ENCODE data around the gene RPL14. TPM values are rescaled to one million over a fixed set of nuclear protein-coding genes. Genes with fewer than 3 reads are reported as not detected.
A peak's percentile ranks its signal among the peaks of the same experiment; 100 is the strongest.

Gene RPL14
- total RNA-seq, 2 experiments from 2014 or later, result 3,410 to 3,594 TPM

DNA sequence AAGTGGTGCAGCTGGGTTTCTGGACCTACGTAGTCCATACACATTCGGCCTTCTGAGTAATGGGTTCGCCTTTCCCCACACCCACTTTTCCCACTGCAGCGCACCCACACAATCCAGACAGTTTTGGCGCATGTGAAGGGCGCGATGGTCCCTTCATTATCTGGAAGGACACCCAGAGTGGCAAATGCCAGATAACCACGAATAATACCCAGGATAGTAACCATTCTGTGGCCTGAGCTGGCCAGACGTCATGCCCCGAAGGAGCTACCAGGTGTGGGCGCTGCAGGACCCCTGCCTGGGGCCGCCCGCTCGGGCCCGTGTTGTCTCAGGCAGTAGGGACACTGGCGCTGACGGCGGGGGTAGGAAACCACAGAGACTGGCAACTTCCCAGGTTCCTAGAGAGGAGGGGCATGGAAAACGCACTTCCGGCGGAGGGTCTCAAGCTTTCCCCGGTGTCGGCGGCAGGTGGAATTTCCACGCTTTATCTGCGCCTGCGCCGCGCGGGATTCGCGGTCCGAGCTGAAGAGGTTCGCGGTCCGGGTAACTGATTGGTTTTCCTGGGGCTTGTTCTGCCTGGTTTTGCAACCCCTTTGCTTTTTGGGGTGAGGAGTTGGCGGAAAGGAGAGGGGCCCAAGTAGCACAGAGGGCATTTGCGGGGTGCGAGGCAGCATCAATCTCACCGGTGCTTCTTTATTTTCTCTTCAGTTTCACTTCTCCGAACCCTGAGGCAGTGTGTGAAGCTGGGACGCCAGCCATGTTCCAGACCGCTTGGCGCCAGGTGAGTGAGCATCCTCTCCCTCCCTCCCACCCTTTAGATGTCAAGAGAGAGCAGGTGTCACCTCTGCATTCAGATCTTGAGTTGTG lies 48.7 kb downstream of the RPL14 start, which contains the start of gene ZNF620:
Gene ZNF620 (plus strand): TSS at position 441 of the 864 bp plus-strand sequence. CDS start 314 bp downstream, at position 755.
- H3K4me3 Mint-ChIP-seq, result peak within 1 kb of the TSS; percentile 91
- peaks cover 17% of the 10 kb centered on the region for H3K4me1 Mint-ChIP-seq (ENCODE audit: low read depth)
- intact Hi-C loops (cut with micrococcal nuclease), result no loop called here
- POLR2A ChIA-PET, result interaction anchor here (0.6 to 1.7 kb wide), 5 partner anchors 19 to 506 kb away, joined by 3 to 11 read pairs (median 5); partner anchors contain the start of gene ZNF621
- TF ChIP-seq, protein P1, sequence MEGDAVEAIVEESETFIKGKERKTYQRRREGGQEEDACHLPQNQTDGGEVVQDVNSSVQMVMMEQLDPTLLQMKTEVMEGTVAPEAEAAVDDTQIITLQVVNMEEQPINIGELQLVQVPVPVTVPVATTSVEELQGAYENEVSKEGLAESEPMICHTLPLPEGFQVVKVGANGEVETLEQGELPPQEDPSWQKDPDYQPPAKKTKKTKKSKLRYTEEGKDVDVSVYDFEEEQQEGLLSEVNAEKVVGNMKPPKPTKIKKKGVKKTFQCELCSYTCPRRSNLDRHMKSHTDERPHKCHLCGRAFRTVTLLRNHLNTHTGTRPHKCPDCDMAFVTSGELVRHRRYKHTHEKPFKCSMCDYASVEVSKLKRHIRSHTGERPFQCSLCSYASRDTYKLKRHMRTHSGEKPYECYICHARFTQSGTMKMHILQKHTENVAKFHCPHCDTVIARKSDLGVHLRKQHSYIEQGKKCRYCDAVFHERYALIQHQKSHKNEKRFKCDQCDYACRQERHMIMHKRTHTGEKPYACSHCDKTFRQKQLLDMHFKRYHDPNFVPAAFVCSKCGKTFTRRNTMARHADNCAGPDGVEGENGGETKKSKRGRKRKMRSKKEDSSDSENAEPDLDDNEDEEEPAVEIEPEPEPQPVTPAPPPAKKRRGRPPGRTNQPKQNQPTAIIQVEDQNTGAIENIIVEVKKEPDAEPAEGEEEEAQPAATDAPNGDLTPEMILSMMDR (IDR thresholded peaks at IDR 0.05), result no peak
- peaks cover 4% of the 10 kb centered on the region for H3K36me3 Mint-ChIP-seq (ENCODE audit: low read depth)
- H3K27me3 Mint-ChIP-seq, result no peaks in the 10 kb centered on the region
- peak; percentile 53 for DNase-seq
- peak; percentile 79 for ATAC-seq
- peak within 1 kb of the TSS; percentile 90 for H3K27ac Mint-ChIP-seq
- H3K9me3 Mint-ChIP-seq, result no peaks in the 10 kb centered on the region
- CTCF ChIA-PET, result interaction anchor here (0.6 to 1.9 kb wide), 8 partner anchors 12 to 185 kb away, joined by 3 to 8 read pairs (median 4); partner anchors contain the start of gene ZNF621

DNA sequence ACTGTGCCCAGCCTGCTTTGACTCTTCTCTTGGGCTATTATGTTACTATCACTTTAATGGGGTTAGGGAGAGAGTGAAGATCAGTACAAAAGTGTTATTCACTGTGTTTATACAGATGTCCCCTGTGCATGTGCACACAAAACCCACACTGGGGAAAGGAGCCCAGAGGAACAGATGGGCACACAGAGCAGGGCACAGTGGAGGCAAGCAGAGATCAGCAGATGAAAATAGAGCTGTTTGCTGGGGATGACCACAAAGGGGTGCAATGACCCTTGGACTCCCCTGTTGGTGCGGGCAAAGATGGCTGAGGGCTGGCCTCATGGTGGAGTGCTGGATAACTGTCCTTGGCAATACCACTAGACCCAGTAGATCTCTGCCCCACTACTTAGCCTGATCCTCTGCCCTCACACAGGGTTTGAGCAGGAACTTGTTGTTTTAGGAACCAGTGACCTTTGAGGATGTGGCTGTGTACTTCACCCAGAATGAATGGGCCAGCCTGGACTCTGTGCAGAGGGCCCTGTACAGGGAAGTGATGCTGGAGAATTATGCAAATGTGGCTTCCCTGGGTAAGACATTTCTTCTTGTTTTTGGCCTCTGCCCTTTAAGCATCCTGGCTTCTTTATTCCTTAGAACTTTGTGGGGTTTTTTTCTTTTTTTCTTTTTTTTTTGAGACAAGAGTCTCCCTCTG lies 54.0 kb downstream of the RPL14 start:
- POLR2A ChIA-PET, result no interaction called here
- intact Hi-C loops (cut with micrococcal nuclease), result no loop called here
- H3K4me1 Mint-ChIP-seq (ENCODE audit: low read depth), result peaks cover 4% of the 10 kb centered on the region
- DNase-seq, result no peak
- H3K36me3 Mint-ChIP-seq (ENCODE audit: low read depth), result peaks cover 12% of the 10 kb centered on the region
- TF ChIP-seq, protein P1 (IDR thresholded peaks at IDR 0.05), result no peak
- H3K27me3 Mint-ChIP-seq, result no peaks in the 10 kb centered on the region
- H3K9me3 Mint-ChIP-seq, result no peaks in the 10 kb centered on the region
- no peak overlapping the region for H3K4me3 Mint-ChIP-seq
- ATAC-seq, result no peak
- H3K27ac Mint-ChIP-seq, result no peak overlapping the region
- CTCF ChIA-PET, result no interaction called here

DNA sequence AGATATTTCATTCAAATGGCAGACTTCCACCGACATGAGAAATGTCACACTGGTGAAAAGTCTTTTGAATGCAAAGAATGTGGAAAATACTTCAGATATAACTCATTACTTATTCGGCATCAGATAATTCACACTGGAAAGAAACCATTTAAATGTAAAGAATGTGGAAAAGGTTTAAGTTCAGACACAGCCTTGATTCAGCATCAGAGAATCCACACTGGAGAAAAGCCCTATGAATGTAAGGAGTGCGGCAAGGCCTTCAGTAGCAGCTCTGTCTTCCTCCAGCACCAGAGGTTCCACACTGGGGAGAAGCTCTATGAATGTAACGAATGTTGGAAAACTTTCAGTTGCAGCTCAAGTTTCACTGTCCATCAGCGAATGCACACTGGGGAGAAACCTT lies 59.1 kb downstream of the RPL14 start:
- ChIA-PET POLR2A (no interaction called here), CTCF (no interaction called here)
- DNase-seq, result no peak
- Mint-ChIP-seq H3K27ac (no peak overlapping the region), H3K36me3 (ENCODE audit: low read depth) (peaks cover 11% of the 10 kb centered on the region), H3K9me3 (no peaks in the 10 kb centered on the region), H3K27me3 (no peaks in the 10 kb centered on the region), H3K4me3 (no peak overlapping the region), H3K4me1 (ENCODE audit: low read depth) (no peaks in the 10 kb centered on the region)
- intact Hi-C loops (cut with micrococcal nuclease), result no loop called here
- TF ChIP-seq, protein P1 (IDR thresholded peaks at IDR 0.05), result no peak
- no peak for ATAC-seq

DNA sequence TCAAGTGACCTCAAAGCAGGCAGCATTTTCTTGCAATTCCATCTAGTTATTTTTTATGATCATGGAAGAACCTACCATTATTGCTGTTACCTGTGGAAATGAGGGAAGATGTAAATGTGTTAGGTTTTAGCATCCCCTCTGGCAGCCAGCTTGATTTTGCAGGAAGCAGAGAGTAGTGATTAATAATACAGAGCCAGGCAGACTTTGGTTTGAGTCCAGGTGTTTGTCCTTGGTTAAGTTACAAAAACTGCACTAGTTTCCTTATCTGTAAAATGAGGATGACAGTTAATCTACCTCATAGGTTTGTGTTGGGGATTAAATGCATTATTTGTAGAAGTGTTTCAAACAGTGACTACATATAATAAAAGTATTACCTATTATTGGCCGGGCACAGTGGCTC lies 60.9 kb downstream of the RPL14 start:
- Mint-ChIP-seq H3K27ac (no peak overlapping the region), H3K4me1 (ENCODE audit: low read depth) (no peaks in the 10 kb centered on the region), H3K9me3 (no peaks in the 10 kb centered on the region), H3K36me3 (ENCODE audit: low read depth) (peaks cover 11% of the 10 kb centered on the region), H3K27me3 (no peaks in the 10 kb centered on the region), H3K4me3 (no peak overlapping the region)
- DNase-seq (no peak), ATAC-seq (no peak)
- ChIA-PET CTCF (interaction anchor here (1.3 kb wide), 1 partner anchor 10 kb away, joined by 5 read pairs; no protein-coding TSS in a partner anchor), POLR2A (no interaction called here)
- intact Hi-C loops (cut with micrococcal nuclease), result no loop called here
- TF ChIP-seq, protein P1 (IDR thresholded peaks at IDR 0.05), result no peak

Other genes with a start within 250 kb of the RPL14 start
- gene EIF1B, start 147.6 kb upstream of the RPL14 start, total RNA-seq, result 10 to 100 TPM; 38.2 to 42.3 TPM
- gene ENTPD3, start 70.2 kb upstream of the RPL14 start, total RNA-seq, result not detected
- 1 to 10 TPM; 5.7 to 6.3 TPM for gene ZNF619, start 19.8 kb downstream of the RPL14 start, total RNA-seq
- gene ZNF620, start 48.7 kb downstream of the RPL14 start, total RNA-seq, result 1 to 10 TPM; 2.5 to 3.6 TPM
- 10 to 100 TPM; 18.5 to 19.1 TPM for gene ZNF621, start 67.6 kb downstream of the RPL14 start, total RNA-seq